Right lobe of liver (tissue), 4 donors: ENCODE data around the gene CNR2.

Source experiments
- POLR2A ChIP-seq: fragments of 450-650 bp; IDR thresholded peaks from one replicate; pipeline ENCODE4 v1.6.1; 2017; ENCODE audit warnings: antibody characterized with exemption, mild to moderate bottlenecking
- TF ChIP-seq, protein P1 (sequence below), 4 donors: fragments of 200-600 bp in 3 of 4; fragments of 450-650 bp in 1 of 4; IDR thresholded peaks; one replicate each; pipeline versions ENCODE4 v1.5.1 to v1.8.0; 2016 to 2022; ENCODE audit warnings: antibody characterized with exemption in 4 of 4, mild to moderate bottlenecking in 2 of 4
- donor health status: DM: no; HTN: no; CAD: no.
- donor health status: DM: no; HTN: no; CAD: no.
- donor health status: DM: no; HTN: yes; CAD: no.

DNA sequence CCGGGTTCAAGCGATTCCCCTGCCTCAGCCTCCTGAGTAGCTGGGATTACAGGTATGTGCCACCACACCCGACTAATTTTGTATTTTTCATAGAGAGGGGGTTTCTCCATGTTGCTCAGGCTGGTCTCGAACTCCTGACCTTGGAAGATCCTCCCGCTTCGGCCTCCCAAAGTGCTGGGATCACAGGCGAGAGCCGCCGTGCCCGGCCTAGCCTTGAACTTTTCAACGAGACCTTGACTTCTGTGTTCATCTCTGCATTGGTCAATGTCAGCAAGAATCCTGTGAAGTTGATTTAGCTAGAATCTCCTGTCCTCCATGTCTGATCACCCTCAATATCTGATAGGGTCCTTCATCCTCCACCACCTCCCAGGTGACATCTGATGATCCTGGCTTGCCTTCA is 11.4 kb upstream of the CNR2 start:
- TF ChIP-seq, protein P1, sequence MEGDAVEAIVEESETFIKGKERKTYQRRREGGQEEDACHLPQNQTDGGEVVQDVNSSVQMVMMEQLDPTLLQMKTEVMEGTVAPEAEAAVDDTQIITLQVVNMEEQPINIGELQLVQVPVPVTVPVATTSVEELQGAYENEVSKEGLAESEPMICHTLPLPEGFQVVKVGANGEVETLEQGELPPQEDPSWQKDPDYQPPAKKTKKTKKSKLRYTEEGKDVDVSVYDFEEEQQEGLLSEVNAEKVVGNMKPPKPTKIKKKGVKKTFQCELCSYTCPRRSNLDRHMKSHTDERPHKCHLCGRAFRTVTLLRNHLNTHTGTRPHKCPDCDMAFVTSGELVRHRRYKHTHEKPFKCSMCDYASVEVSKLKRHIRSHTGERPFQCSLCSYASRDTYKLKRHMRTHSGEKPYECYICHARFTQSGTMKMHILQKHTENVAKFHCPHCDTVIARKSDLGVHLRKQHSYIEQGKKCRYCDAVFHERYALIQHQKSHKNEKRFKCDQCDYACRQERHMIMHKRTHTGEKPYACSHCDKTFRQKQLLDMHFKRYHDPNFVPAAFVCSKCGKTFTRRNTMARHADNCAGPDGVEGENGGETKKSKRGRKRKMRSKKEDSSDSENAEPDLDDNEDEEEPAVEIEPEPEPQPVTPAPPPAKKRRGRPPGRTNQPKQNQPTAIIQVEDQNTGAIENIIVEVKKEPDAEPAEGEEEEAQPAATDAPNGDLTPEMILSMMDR (IDR thresholded peaks at IDR 0.05): no peak
- no peak for TF ChIP-seq POLR2A
